ENCODE measurements around the gene BNC2.

DNA sequence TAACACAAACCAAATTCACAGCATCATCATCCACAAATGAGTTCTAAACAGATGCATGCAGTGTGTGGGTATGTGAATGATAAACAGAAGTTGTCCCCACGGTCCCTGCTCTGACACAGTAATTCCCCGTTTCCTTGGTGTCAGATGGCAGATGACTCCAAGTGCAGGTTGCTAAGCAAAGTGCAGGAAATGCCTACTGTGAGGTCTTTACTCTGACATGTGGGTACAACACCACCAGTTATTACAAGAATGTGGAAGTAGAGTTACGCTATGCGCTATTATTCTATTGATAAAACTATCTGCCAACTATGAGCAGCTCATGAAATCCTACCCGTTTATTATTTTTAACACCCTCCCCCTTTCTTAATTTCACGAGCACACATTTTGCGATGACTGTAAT lies 448.9 kb downstream of the BNC2 start:
- TF ChIP-seq CTCF (IDR thresholded peaks at IDR 0.05) (no peak), POLR2A (IDR thresholded peaks at IDR 0.05) (no peak)
